HG02938 (cell line): ENCODE results near the gene OR8K1.

ENCODE experiments used
- ATAC-seq: cut with Tn5 transposase; IDR thresholded peaks from one replicate; pipeline ENCODE4 v1.9.1; 2021; ENCODE audit warnings: mild to moderate bottlenecking, moderate library complexity; ENCODE audit not compliant: unreplicated experiment

Gene OR8K1

GRCh38 chr11:56345739-56346138 lies at the start of gene OR8K1:
TSS of gene OR8K1 (plus strand) at chr11:56346039. CDS start at chr11:56346039, 0 bp downstream.
- no peak for ATAC-seq

GRCh38 chr11:56296898-56297297 lies 48.9 kb upstream of the OR8K1 start:
- no peak for ATAC-seq

- no peak for ATAC-seq
Measured at GRCh38 chr11:56307836-56308235, 38.0 kb upstream of the OR8K1 start.

GRCh38 chr11:56314844-56315243 lies 31.0 kb upstream of the OR8K1 start, which contains the start of gene OR8K3:
TSS of gene OR8K3 (plus strand) at chr11:56315144. CDS start at chr11:56318307, 3,163 bp downstream.
- no peak for ATAC-seq

- ATAC-seq = no peak
Measured at GRCh38 chr11:56331861-56332491, 13.9 kb upstream of the OR8K1 start.

DNA sequence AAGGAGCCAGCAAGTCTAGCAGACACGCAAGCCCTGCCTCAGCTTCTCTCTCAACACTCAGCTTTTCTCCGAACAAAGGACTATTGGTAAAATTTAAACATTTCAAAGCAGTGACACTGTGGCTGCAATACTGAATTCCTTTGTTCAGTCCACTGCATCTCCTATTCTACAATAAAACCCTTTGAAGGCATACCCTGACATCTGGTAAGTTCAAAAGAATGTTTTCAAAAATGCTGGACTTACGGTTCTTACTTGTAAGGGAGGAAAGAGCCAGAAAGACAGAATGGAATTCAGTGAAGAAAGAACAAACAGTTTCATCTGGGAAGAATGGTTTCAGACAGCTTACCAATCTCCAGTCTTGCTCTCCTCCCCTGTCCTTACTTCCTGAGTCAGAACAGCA lies 12.7 kb upstream of the OR8K1 start:
- no peak for ATAC-seq

- ATAC-seq = no peak
Measured at GRCh38 chr11:56340289-56340688, 5.5 kb upstream of the OR8K1 start.

GRCh38 chr11:56353991-56354390 lies 8.2 kb downstream of the OR8K1 start, which contains the start of gene OR8J1:
TSS of gene OR8J1 (plus strand) at chr11:56354291. CDS start at chr11:56360247, 5,956 bp downstream.
- ATAC-seq = no peak

DNA sequence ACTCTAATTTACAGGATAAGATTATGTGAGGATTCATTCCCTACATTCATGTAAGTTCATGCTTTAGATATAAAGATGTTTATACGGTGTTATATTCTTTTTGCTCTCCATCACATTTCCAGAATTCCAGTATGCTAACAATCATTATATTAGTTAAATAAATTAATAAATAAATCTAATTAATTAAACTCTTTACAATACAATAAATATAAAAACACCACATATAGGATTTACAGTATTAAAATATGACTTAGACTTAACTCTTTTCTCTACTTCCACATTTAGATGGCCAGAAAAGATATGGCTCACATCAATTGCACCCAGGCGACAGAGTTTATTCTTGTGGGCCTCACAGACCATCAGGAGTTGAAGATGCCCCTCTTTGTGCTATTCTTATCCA lies 29.5 kb downstream of the OR8K1 start, which contains the start of gene OR8U1:
OR8U1 (plus strand) TSS at position 301 of the 400 bp plus-strand sequence; CDS start at position 301, 0 bp downstream.
- no peak for ATAC-seq

- ATAC-seq = no peak
Measured at GRCh38 chr11:56380120-56380519, 34.3 kb downstream of the OR8K1 start.

- ATAC-seq = no peak
Measured at GRCh38 chr11:56394381-56394780, 48.5 kb downstream of the OR8K1 start.

GRCh38 chr11:56396047-56396446 lies 50.2 kb downstream of the OR8K1 start:
- ATAC-seq = no peak
